ENCODE measurements around the gene RBP5. TPM values are rescaled to one million over a fixed set of nuclear protein-coding genes. Genes with fewer than 3 reads are reported as not detected.

Gene RBP5
- total RNA-seq, 2 donors from 2014 or later = 19.3 to 31.2 TPM

- Mint-ChIP-seq H3K4me1 (no peaks in the 10 kb centered on the region), H3K27me3 (ENCODE audit: insufficient read depth) (peaks cover 42% of the 10 kb centered on the region), H3K36me3 (ENCODE audit: low read depth) (no peaks in the 10 kb centered on the region), H3K27ac (no peak overlapping the region), H3K4me3 (no peak overlapping the region), H3K9me3 (peaks cover 91% of the 10 kb centered on the region)
- no peak for DNase-seq
- Histone ChIP-seq H3K9ac (ENCODE audit: extremely low read depth, low read length, poor library complexity, severe bottlenecking) (no peak overlapping the region), H3K27me3 (ENCODE audit: control insufficient read depth, insufficient read depth, low read length, poor library complexity, severe bottlenecking) (peaks cover 15% of the 10 kb centered on the region), H3K9me3 (ENCODE audit: control insufficient read depth, low read length) (peaks cover 33% of the 10 kb centered on the region), H3K27ac (ENCODE audit: low read depth, low read length) (no peak overlapping the region), H3K4me3 (ENCODE audit: low read length) (no peak overlapping the region), H3K4me1 (ENCODE audit: control insufficient read depth, insufficient read depth, low read length) (no peaks in the 10 kb centered on the region), H3K36me3 (ENCODE audit: control insufficient read depth, insufficient read depth, low read length) (no peaks in the 10 kb centered on the region)
- TF ChIP-seq CTCF (conservative IDR thresholded peaks at IDR 0.05) = no peak
Observed at GRCh38 chr12:7175493-7175892, 46.8 kb upstream of the RBP5 start.

- peaks cover 4% of the 10 kb centered on the region for H3K36me3 Mint-ChIP-seq (ENCODE audit: low read depth)
- peaks cover 96% of the 10 kb centered on the region for H3K9me3 Mint-ChIP-seq
- H3K4me3 Mint-ChIP-seq = no peak overlapping the region
- no peak overlapping the region for H3K4me3 ChIP-seq (ENCODE audit: low read length)
- H3K27ac ChIP-seq (ENCODE audit: low read depth, low read length) = no peak overlapping the region
- H3K27me3 ChIP-seq (ENCODE audit: control insufficient read depth, insufficient read depth, low read length, poor library complexity, severe bottlenecking) = no peaks in the 10 kb centered on the region
- WGBS, 2 experiments (ENCODE audit: insufficient coverage in 1 of 2, insufficient read length in 1 of 2) = 56 to 77% methylated on average over 1 of the region's 1 CpG
- H3K4me1 Mint-ChIP-seq = no peaks in the 10 kb centered on the region
- H3K36me3 ChIP-seq (ENCODE audit: control insufficient read depth, insufficient read depth, low read length) = no peaks in the 10 kb centered on the region
- H3K27ac Mint-ChIP-seq = no peak overlapping the region
- H3K9me3 ChIP-seq (ENCODE audit: control insufficient read depth, low read length) = peaks cover 68% of the 10 kb centered on the region
- no peak for DNase-seq
- H3K4me1 ChIP-seq (ENCODE audit: control insufficient read depth, insufficient read depth, low read length) = no peaks in the 10 kb centered on the region
- peaks cover 20% of the 10 kb centered on the region for H3K27me3 Mint-ChIP-seq (ENCODE audit: insufficient read depth)
- H3K9ac ChIP-seq (ENCODE audit: extremely low read depth, low read length, poor library complexity, severe bottlenecking) = no peak overlapping the region
- no peak for TF ChIP-seq CTCF (conservative IDR thresholded peaks at IDR 0.05)
Observed at GRCh38 chr12:7171854-7172253, 43.2 kb upstream of the RBP5 start.

GRCh38 chr12:7169951-7170350 is 41.3 kb upstream of the RBP5 start:
- TF ChIP-seq CTCF (conservative IDR thresholded peaks at IDR 0.05) = no peak
- Histone ChIP-seq H3K9ac (ENCODE audit: extremely low read depth, low read length, poor library complexity, severe bottlenecking) (no peak overlapping the region), H3K9me3 (ENCODE audit: control insufficient read depth, low read length) (peaks cover 88% of the 10 kb centered on the region), H3K27ac (ENCODE audit: low read depth, low read length) (no peak overlapping the region), H3K4me3 (ENCODE audit: low read length) (no peak overlapping the region), H3K4me1 (ENCODE audit: control insufficient read depth, insufficient read depth, low read length) (no peaks in the 10 kb centered on the region), H3K36me3 (ENCODE audit: control insufficient read depth, insufficient read depth, low read length) (no peaks in the 10 kb centered on the region), H3K27me3 (ENCODE audit: control insufficient read depth, insufficient read depth, low read length, poor library complexity, severe bottlenecking) (no peaks in the 10 kb centered on the region)
- Mint-ChIP-seq H3K4me3 (no peak overlapping the region), H3K4me1 (no peaks in the 10 kb centered on the region), H3K9me3 (peaks cover 97% of the 10 kb centered on the region), H3K27me3 (ENCODE audit: insufficient read depth) (peaks cover 15% of the 10 kb centered on the region), H3K27ac (no peak overlapping the region), H3K36me3 (ENCODE audit: low read depth) (peaks cover 4% of the 10 kb centered on the region)
- DNase-seq = no peak
